ENCODE results near the gene ZNF329.
"Not testable (repeated sequence)": the region's sequence is repeated elsewhere in the genome, so short reads cannot be mapped to it uniquely, and the experiment has no call there.

ZNF329 gene

DNA sequence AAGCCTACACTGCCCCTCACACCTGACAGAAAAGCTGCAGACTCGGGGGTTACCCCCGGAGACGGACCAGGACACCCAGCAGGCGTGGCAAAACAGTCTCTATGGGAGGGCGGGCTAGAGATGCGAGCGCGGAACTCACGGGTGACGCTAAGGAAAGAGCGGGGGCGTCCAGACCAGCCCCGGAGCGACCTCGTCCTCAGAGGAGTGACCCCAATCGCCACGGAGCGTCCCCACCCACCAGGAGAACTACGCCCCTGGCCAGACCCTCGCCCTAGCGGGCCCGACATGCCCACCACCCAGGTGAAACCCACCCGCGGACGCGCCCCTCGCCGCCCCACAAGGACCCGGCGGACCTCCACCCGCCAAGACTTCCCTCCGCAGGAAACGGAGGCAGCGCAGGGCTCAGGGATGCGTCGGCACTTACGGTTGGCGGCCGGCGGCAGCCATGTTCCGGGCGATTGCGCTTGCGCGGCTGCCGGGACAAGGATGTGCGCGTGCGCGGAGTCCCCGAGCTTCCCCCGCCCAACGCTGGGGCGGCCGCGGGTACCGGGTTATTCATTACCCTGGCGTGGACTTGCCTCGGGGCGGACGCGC, at the start of gene ZNF329:
ZNF329 (minus strand) TSS at position 462 of the 594 bp plus-strand sequence. CDS start 21,286 bp downstream, outside the sequence.
- DNase-seq = peak; percentile 96

DNA sequence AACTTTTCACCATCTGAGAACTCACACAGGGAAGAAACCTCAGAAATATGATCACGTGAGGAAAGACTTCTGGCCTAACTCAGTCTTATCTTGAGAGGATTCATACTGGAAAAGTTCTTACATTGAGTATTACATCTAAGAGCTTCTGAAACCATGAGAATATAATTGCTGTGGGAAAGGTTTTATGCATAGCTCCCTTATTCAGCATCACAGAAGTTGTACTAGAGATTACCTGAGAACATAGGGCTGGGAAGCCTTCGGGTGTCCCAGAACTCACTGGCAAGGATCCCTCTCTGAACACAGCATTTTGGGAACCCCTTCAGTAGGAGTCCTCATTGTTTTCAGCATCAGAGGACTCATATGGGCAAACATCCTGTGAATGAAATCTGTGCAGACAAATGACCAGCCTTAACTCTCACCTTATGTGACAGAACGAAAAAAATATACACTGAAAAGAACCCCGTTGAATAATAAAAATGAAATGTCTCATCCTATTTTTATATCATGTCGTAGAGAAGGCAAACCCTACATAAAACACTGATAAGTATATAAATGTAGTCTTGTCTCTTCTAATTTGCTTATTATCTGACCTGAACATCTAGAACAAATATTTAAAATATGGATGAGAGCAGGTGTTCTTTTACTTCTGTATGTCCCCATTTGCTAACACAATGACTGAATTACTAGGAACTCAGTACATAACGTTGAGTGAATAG, 46.5 kb upstream of the ZNF329 start:
- peak; percentile 78 for DNase-seq

DNA sequence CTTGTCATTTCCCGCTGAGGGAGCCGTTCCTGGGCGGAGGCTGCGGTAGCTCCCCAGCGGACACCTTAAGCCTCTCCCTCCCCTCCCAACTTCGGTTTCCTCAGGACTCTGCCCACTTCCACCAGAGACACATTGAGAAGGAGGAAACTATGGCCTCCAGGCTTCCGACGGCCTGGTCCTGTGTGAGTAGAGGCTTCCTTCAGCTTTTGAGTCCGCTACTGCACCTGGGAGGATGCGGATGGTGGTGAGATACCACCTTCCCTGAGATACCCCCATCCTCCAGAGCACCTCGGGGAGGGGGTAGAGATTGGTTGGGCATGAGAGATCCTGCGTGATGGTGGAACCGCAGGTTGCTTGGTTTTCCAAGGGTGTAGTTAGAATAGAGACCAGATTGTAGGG, 33.2 kb upstream of the ZNF329 start:
- DNase-seq = no peak

DNA sequence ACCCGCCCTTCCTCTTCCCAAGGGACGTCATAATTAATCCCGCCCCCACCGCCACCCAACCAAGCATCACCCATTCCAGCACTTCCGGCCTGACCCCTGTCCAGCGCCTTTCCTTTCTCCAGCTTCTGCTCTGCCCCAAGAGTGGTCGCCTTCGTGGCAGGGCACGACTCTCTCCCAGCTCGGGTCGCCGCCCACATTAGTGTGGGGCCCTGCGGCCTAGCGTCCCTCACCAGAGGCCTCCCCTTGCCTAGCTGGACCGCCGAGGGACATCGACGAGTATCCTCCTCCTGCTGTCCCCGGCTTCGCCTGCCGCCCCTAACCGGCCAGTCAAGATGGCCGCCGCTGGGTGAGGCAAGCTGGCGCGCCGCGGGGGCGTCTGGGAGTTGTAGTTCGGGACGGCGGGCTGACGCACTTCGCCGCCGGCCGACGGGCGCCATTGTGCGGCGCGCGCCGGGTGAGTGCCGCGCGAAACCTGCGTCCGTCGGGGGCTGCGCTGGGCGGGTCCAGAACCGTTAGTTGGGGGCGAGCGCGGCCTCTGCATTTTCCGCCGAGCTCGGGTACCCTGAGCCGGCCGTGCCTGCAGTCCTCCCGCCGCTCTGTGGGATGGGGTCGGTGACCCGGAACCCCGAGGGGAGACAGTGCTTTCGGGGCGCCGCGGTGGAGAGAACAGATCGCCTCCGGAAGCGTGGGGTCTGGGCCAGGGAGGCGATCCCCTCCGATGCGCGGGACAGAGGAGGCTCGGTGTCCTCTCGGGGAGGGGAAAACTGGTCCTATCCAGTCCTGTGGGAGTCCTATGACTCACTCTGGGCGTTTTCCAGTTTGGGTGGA, 32.6 kb upstream of the ZNF329 start, which contains the start of gene ZNF274:
ZNF274 (plus strand) TSS at position 73 of the 828 bp plus-strand sequence. CDS start 905 bp downstream, outside the sequence.
- DNase-seq = peak; percentile 97

DNA sequence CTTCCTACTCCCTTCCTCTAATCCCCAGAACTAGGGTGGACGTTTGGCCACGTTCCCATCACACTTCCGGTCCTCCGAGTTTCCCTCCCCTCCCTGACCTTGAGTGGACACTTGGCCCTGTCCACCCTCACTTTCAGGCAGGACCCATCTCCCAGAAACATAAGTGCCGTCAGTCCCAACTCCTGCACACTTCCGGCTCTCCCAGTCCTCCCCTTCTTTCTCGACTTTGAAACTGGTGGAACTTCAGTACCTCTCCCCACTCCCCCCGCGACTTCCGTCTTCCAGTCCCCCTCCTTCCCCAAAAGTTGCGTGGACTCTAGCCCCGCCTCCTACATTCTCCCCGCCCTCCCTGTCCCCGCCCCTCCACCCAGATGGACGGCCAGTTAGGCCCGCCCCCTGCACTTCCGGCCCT, 32.0 kb upstream of the ZNF329 start:
- peak; percentile 98 for DNase-seq

DNA sequence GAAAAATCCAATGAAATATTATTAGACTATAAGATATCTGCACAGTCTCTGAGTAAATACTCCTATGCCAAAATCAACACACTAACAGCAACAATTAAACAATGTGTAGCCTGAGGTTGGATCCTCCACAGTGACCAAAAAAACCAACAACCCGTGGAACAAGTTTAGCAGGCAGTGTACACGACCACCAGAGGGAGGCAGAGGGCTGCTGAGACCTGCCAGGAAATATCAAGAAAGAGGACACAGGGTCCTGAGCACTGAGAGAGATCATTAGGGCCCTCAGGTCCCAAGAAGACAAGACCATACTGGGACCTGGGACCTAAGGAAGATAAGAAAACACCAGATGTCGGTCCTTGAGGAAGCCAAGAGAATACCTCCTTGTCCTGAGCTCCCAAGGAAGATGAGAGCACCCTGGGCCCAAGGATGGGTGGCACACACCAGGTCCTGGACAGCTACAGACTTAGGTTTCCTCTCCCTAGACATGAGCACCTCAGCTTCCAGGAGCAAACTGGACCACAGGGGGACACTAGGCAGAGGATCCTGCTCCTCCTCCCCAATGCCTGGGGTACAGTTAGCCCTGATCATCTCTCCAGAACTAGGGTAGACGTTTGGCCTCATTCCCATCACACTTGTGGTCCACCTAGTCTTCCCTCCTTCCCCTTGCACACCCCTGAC, 31.4 kb upstream of the ZNF329 start:
- DNase-seq = peak; percentile 94

DNA sequence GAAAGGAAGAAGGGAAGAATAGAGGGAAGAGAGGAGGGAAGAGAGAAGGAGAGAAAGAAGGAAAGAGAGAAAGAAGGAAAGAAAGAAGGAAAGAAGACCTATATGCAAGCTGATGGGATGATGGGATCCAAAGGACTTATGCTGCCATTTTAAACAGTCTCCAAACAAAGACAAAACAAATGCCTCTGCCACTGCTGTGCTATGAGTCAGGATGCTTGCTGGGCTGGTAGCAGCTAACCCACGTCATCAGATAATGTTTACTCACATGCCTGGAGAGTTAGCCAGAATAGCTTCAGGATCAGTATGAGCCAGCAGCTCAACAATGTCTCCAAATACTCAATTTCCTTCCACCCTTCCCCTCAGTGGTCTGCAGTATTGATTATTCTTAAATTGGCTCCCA, 20.3 kb upstream of the ZNF329 start:
- no peak for DNase-seq

DNA sequence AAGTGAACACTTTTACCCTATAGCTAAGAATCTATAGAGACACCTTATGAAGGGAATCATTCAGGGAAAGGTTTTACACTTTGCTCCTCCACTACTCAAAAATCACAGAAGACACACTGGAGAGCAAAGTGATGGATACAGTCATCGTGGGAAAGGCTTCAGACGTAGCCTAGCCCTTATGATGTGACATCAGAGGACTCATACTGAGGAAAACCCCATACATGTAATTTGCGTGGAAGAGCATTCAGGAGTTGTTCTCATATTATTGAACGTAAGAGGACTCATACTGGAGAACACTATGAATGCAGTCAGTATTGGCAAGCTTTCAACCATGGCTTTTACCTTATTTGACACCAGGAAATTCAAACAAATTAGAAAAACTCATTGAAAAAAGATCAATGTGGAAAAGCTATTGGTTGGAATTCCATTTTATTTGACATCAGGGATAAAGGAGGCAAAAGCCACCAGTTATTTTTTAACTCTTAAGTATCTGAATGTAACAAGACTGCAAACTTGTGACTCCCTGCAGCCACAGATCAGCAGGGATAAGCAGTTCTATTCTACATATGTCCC, 16.2 kb upstream of the ZNF329 start:
- peak; percentile 37 for DNase-seq

DNA sequence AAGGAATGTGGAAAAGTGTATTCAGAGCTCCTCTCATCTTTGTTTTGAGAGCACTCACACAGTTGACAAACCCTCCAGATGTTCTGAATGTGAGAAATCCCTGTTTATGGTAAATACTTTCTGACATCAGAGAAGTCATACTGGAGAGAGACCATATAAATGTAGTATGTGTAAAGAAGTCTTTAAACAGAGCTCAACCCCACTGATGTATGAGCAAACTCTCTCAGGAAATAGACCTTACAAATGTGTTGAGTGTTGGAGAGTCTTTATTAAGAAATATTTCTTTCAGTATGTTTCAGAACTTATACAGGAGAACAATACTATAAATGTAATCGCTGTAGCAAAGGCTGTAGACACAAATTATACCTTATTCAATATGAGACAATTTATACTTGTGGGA, 15.7 kb upstream of the ZNF329 start:
- DNase-seq = peak; percentile 30

DNA sequence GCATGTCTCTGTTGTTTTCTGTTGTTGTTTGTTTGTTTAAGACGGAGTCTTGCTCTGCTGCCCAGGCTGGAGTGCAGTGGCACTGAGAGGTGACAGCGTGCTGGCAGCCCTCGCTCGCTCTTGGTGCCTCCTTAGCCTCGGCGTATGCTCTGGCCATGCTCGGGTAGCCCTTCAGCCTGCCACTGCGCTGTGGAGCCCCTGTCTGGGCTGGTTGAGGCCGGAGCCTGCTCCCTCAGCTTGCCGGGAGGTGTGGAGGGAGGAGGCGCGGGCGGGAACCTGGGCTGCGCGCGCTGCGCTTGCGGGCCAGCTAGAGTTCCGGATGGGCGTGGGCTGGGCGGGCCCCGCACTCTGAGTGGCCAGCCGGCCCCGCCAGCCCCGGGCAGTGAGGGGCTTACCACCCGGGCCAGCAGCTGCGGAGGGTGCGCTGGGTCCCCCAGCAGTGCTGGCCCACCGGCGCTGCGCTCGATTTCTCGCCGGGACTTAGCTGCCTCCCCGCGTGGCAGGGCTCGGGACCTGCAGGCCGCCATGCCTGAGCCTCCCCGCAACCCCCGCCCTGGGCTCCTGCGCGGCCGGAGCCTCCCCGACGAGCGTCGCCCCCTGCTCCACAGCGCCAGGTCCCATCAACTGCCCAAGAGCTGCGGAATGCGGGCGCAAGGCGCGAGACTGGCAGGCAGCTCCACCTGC, 6.6 kb upstream of the ZNF329 start:
- DNase-seq = no peak

DNA sequence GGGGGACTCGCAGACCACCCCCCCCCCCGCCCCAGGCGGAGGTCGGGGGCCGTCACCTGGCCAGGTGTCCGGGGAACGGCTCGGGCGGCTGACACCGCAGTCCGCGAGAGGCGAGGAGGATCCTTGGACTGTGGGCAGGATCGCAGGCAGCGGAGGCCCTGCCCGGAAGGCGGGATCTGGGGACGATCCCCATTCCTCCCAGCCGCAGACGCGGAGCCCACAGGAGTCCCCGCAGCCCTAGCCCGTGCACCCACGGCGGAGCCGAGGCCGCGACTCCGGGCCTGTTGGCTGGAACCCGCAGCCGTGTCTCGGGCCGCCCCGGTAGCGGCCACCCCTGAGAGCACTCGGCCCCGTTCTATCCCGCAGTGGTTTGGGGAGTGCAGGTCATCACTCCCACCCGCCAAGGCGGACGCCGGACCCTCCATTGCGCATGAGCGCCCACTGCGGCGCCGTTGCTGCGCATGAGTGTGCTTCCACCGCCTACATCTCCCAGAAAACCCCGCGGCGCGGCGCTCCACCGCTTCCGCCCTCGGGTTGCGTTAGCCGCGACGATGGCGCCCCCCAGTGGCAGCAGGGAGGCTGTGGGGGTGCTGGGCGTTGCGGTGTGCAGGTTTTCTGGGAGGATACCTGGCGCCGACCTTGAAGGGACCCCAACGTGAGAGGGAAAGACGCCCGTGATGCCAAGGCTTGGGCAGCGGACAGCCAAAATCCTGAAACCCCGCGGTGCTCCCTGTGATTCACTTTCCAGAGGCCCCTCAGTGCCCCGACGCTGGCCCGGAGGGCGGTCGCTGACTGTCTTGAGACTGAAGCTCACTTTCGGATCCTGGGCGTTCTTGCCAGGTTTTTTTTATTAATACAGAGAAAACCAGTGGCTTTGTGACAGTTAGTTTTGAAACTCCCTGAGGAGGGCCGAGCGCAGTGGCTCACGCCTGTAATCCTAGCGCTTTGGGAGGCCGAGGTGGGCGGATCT, 4.4 kb upstream of the ZNF329 start:
- DNase-seq = peak; percentile 97

DNA sequence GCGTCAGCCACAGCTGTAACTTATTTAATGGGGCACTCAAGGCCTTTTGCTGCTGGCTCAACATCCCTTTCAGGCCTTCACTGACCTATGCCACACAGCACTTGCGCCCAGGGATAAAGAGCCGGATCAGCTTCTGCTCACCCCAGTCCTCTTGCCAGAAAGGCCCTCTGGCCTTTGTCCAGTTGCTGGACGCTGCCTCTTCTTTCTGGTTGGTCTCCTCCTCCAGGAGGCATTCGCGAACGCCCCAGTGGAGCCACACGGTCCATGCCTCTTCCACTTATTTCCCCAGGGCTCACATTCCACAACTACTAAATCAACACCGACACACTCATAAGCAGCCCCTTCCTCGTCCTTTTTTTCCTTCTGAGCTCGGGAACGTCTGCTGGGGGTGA, 3.7 kb upstream of the ZNF329 start:
- DNase-seq = peak; percentile 50

DNA sequence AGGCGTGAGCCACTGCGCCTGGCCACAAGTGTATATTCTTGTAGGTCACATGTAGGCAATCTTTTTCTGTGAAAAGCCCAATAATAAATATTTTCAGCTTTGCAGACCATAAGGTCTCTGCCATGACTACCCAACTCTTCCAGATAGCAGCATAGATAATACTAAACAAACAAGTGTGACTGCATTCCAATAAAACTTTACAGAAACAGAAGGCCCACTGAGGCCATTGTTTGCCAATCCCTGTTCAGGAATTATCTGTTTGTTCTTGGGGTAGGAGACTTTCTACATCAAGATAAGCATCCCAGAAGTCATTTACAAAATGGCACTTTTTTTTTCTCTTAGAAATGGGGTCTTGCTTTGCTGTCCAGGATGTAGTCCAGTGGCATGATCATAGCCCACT, 2.8 kb upstream of the ZNF329 start:
- no peak for DNase-seq

DNA sequence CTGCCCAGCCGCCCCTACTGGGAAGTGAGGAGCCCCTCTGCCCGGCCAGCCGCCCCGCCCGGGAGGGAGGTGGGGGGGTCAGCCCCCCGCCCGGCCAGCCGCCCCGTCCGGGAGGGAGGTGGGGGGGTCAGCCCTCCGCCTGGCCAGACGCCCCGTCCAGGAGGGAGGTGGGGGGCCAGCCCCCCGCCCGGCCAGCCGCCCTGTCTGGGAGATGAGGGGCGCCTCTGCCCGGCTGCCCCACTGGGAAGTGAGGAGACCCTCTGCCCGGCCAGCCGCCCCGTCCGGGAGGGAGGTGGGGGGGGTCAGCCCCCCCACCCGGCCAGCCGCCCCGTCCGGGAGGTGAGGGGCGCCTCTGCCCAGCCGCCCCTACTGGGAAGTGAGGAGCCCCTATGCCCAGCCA, 3.1 kb downstream of the ZNF329 start:
- not testable (repeated sequence) for DNase-seq

DNA sequence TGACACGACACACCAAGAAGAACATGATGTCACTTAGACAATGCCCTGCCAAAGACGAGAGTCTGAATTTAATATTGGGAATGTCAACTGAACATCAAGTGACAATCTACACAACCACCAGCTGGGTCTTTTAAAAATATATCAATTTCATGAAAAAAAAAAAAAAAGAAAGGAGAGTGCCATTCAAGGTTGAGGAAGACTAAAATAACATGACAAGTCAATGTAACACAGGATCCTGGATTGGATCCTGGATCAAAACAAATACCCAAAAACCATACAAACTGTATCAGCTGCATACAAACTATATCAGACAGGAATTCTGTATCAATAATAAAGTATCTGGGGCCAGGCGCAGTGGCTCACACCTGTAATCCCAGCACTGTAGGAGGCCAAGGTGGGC, 4.7 kb downstream of the ZNF329 start:
- DNase-seq = no peak

DNA sequence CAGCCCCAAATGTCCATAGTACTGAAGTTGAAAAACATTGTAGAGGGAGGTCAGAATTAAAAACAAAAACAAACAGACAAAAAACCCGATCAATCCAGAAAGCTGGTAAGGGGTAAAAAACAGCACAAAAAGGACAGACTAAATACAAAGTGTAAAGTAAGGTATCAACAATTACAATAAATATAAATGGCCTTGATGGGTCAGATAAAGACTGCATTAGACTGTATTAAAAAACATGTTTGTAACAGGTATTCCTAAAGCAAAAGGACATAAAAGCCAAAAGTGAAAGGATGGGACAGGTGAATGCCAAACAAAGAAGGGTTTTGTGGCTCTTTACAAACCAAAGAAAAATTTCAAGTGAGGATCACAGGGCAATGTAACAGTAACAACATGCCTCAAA, 16.3 kb downstream of the ZNF329 start:
- DNase-seq = no peak

DNA sequence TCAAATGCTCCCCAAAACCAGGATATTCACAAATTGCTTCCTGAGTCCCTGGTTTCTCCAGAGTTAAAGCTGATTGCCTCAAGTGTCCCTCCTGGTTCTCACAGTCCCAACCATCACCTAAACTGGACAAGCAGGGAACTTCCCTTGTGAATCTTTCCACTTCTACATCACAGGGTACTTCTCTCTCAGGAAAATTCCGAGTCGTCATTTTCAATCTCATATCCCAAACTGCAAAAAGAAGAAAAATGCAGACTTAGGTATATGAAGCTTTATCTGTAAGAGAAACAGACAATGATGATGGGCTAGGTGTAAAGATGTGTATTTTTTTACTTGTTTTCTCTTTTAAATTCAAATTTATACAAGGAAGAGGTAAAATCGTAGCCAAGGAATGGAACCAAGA, 21.3 kb downstream of the ZNF329 start:
- no peak for DNase-seq

DNA sequence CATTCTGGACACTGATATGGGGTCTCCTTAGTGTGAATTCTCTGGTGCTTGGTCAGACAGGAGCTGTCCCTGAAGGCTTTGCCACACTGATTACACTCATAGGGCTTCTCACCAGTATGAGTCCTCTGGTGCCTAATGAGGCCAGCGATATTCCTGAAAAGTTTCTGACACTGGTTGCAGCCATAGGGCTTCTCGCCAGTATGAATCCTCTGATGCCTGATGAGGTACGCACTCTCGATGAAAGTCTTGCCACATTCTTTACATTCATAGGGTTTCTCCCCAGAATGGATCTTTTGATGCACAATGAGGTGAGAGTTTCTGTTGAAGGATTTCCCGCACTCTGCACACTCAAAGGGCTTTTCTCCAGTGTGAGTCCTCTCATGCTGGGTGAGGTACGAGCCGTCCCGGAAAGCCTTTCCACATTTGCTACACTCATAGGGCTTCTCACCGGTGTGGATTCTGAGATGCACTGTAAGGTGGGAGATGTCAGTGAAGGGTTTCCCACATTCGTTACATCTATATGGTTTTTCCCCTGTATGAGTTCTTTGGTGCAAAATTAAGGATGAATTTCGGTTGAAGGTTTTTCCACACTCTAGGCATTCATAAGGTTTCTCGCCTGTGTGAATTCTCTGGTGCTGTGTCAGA, 22.4 kb downstream of the ZNF329 start:
- peak; percentile 41 for DNase-seq

DNA sequence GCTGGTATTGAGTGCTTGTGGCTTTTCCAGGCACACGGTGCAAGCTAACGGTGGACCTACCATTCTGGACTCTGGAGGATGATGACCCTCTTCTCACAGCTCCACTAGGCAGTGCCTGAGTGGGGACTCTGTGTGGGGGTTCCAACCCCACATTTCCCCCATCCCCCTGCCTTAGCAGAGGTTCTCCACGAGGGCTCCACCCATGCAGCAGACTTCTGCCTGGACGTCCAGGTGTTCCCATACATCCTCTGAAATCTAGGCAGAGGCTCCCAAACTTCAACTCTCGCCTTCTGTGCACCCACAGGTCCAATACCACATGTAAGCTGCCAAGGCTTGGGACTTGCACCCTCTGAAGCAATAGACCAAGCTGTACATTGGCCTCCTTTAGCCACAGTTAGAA, 27.2 kb downstream of the ZNF329 start:
- DNase-seq = no peak

DNA sequence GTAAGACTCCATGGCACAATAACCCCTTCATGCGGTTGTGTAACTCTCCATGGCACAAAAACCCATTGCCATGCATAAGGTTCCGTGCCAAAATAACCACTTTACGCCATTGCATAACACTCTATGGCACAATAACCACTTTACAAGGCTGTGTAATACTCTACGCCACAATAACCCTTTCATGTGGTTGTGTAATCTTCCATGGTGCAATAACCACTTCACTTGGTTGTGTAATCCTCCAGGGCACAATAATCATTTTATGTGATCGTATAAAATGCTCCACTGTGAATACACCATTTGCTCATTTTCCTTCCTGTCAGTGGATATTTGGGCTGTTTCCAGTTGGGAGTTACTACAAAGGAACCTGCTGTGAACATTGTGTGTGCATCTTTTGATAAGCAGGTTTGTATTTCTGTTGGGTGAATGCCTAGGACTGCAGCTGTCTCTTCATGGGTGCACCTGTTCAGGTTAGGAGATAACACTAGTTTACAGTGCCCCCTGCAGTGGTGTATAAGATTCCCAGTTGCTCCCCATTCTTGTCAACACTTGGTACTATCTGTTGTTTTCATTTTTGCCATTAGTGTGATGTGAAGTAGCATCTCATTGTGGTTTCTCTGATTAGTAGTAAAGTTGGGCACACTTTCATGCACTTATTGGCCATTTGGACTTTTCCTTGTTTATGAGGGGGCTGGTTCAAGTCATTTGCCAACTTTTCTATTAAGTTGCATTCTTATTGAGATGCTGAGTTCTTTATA, 31.4 kb downstream of the ZNF329 start:
- DNase-seq = peak; percentile 37
